Activated CD4-positive, alpha-beta T cell treated with anti-CD3 and anti-CD28 coated beads for 4 hours (primary cell): ENCODE data around the gene TMEM229B.

ENCODE experiments used
- DNase-seq, 2 donors: peaks; one replicate each; pipeline ENCODE4 v3.0.0-alpha.2; 2020

TMEM229B gene

GRCh38 chr14:67449096-67449495, 39.4 kb downstream of the TMEM229B start:
- no peak for DNase-seq

DNA sequence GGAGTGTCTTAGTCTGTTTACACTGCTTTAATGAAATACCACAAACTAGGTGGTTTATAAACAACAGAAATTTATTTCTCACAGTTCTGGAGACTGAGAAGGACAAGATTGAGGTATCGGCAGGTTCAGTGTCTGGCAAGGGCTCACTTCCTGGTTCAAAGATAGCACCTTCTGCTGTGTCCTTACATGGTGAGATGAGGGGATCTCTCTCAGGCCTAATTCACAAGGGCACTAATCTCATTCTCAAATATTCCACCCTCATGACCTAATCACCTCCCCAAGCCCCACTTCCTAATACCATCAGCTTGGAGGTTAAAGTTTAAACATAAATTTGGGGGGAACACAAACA, 41.5 kb downstream of the TMEM229B start:
- DNase-seq: no peak

DNA sequence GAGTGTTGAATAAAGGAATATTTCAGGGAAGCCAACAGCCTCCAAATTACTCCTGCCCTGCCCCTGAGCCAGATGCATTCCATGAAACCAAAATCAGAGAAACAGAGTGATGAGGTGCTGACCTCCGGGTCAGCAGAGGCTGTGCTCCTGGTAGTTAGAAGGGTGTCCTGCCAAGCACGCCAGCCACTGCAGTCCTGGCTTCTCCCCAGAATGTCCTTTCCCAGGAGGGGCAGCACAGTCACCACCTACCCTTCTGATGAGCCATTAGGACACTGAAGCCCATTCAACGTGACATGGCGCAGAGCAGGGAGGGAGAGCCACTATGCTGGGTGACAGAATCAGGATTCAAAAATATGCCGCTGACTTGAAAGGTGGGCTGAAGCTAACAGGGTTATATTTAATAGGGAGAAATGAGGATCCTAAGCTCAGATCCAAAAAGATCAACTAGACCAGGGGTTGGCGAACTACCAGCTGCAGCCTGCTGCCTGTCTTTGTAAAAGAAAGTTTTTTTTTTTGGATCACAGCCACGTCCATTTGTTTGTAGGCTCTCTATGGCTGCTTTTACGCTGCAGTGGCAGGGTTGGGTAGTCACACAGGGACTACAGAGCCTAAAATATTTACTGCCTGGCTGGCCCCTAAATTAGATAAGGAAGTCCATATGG, 42.0 kb downstream of the TMEM229B start:
- no peak for DNase-seq

- no peak for DNase-seq
These were observed 44.1 kb downstream of the TMEM229B start for GRCh38 chr14:67444395-67444794.

DNA sequence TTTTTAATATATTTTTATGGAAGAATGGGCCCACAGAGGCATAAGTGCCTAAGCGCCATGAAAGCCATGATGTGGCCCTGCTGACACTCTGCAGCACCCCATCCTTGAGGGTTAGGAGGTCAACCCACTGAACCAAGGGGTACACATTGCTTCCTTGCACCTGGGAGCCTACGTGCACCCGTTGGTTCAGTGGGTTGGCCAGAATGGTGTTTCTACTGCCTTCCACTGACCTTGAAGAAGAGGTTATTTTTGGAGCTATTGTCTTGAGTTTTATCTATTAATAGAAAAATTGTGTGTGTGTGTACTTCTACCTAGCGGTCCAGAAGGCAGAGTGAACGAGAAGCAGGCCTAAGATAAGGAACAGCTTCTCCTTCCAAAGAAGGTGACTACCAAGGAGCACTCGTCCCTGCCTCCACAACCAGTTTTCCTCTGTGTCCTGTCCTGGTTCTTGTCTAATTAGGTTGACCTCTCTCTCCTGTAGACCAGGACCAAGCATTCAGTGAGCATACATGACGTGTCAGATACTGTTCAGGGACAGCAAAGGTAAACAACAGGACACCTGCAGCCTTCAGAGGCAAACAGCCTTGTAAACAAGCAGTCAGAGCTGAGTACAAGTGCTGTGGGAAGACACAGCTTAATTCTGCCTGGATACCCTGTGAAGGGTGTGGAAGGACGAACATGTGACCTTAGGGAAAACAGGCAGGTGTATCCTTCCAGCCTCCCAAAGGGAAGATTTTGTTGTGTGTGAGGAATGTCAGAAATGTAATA, 46.2 kb downstream of the TMEM229B start:
- no peak for DNase-seq

- DNase-seq: no peak
These were observed 46.8 kb downstream of the TMEM229B start for GRCh38 chr14:67441672-67442071.

- DNase-seq: no peak
These were observed 47.3 kb downstream of the TMEM229B start for GRCh38 chr14:67441256-67441655.

DNA sequence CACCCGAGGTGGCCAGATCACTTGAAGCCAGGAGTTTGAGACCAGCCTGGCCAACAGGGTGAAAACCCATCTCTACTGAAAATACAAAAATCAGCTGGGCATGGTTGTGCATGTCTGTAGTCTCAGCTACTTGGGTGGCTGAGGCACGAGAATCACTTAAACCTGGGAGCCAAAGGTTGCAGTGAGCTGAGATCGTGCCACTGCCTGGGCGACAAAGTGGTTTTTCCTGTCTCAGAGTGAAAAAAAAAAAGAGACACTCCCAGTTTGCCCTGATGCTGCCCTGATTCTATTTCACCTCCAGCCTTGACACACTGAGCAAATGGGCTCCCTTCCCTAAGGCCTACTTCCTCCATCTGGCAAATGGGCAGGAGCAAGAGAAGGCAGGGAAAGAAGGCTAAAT, 48.0 kb downstream of the TMEM229B start:
- no peak for DNase-seq

DNA sequence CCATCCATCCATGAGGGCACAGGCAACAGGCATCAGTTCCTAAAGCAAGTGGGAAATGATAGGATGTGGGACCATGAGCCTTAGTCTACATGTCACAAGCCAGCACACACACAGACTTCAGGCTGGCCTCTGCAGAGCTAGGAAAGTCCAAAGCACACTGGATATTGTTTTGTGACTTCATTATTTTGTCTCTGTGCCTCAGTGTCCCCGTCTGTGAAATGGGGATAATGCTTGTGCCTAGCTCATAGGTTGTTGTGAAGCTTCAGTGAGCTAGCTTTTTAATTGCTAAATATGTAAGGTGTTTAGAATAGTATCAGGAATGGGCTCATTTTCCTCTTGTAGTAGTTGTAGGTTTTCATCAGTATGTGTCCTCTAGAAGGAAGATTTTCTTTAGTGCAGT, 49.6 kb downstream of the TMEM229B start:
- DNase-seq: no peak

- DNase-seq: no peak
These were observed 52.3 kb downstream of the TMEM229B start for GRCh38 chr14:67436006-67436866.

- DNase-seq: no peak
These were observed 52.9 kb downstream of the TMEM229B start for GRCh38 chr14:67435603-67436002.

- DNase-seq: no peak
These were observed 56.4 kb downstream of the TMEM229B start for GRCh38 chr14:67432050-67432564.

GRCh38 chr14:67429510-67430205, 58.9 kb downstream of the TMEM229B start:
- no peak for DNase-seq

DNA sequence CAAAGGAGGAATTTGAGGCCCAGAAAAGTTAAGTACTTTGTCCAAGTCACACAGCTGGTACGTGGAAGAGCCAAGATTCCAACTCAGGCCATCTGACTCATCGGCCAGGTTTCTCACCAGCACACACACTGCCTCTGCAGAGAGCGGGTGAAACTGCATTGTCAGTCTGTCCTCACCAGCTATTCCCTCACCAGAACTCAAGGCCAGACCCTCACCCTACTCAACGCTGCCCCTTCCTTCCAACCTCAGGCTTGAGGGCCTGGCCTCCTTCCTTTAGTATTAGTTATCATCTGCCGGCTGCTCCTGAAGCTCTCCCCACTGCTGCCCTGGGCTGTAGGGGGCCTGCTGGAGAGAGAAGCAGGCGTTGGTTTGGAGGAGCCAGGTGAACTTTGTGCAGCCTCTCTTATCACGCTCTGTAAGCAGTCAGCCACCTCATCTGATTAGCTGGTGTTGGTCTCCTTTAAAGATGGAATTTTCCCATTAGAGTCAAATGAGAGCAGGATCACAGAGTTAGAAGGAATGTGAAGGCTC, 60.0 kb downstream of the TMEM229B start:
- no peak for DNase-seq

- DNase-seq: peak; percentile 65 to 75
These were observed 61.4 kb downstream of the TMEM229B start for GRCh38 chr14:67426983-67427606.

DNA sequence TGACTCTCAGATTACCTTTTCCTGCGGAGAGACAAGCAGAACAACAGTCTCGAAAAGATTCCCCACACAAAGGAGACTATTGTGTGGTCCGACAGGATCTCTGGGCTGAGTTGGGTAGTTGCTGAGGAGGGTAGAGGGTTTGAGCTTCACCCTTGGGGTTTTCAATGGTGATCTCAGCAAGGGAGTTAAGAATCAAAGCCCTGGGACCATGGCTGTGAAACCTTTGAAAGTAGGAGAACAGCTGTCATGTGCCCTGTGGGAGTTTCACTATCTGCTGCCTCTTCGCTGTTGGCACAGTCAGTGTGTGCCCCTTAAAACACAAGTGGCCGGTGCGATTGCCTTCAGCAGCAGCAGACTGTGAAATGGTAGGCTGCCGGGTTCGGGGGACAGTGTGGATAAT, 62.4 kb downstream of the TMEM229B start:
- DNase-seq: no peak

- no peak for DNase-seq
These were observed 62.9 kb downstream of the TMEM229B start for GRCh38 chr14:67425608-67426007.

GRCh38 chr14:67424539-67424938, 64.0 kb downstream of the TMEM229B start:
- DNase-seq: no peak

DNA sequence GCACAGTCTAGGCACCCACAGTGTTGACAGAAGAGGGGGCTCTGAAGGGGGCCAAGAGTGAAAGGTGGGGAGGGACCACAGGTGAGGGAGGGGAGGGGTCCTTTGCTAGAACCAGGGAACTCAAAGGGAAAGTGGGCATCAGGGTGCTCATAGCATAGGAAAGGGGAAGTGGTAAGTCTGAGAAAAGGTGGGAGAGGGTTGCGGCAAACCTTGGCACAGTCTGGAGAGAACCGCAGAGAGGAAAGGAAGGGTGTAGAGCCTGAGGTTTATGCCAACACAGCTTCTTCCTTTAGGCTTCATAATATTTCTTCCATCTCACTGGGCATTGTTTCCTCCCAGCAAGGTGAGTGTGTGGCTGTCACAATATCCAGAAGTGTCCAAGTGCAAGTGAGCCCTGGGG, 65.1 kb downstream of the TMEM229B start:
- no peak for DNase-seq

- DNase-seq: no peak
These were observed 66.9 kb downstream of the TMEM229B start for GRCh38 chr14:67421356-67422224.
